ENCODE data around the gene XPR1. TPM values are rescaled to one million over a fixed set of nuclear protein-coding genes. Genes with fewer than 3 reads are reported as not detected.
"Not testable (repeated sequence)": the region's sequence is repeated elsewhere in the genome, so short reads cannot be mapped to it uniquely, and the experiment has no call there.

XPR1 gene
- total RNA-seq, 1 donor from 2014 or later, result 12.0 TPM

DNA sequence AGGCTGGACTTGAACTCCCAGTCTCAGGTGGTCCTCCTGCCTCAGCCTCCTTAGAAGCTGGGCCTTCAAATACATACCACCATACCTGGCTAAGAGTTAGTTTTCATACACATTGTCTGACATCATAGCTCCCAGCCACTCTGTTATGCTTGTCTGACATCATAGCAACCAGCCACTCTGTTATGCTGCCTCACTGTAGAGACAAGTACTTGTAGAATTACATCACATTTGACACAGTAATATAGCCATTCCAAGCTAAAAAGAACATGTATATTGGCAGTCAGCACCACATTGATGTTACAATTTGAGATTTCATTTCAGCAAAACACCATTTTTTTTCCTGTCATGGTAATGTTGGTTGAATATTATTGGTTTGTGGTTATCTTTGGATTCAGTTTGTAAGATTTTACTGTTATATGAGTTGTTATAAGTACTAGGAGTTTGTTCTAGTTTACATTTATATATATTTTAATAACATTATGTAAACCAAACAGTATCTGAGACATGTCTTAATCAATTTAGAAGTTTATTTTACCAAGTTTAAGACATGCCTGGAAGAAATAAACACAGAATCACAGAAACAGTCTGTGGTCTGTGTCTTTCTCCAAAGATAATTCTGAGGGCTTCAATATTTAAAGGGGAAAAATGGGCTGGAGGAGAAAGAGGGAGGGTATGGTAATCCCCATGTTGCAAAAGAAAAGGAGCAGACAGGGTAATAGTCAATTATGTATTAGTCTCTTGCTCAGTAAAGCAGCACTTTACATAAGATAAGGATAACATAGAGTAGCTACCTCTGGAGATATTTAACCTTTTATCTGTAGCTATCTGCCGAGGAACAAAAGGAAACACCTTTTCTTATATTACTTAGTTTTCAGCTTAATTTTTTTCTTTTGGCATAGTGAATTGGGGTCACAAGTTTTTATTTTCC lies 43.0 kb downstream of the XPR1 start:
- H3K4me1 ChIP-seq, result no peaks in the 10 kb centered on the region
- no peak overlapping the region for H3K4me3 ChIP-seq
- no peaks in the 10 kb centered on the region for H3K27me3 ChIP-seq
- no peak overlapping the region for H3K27ac ChIP-seq
- DNase-seq (ENCODE audit: extremely low spot score in 2 of 2), result no peak
- TF ChIP-seq, protein P1, sequence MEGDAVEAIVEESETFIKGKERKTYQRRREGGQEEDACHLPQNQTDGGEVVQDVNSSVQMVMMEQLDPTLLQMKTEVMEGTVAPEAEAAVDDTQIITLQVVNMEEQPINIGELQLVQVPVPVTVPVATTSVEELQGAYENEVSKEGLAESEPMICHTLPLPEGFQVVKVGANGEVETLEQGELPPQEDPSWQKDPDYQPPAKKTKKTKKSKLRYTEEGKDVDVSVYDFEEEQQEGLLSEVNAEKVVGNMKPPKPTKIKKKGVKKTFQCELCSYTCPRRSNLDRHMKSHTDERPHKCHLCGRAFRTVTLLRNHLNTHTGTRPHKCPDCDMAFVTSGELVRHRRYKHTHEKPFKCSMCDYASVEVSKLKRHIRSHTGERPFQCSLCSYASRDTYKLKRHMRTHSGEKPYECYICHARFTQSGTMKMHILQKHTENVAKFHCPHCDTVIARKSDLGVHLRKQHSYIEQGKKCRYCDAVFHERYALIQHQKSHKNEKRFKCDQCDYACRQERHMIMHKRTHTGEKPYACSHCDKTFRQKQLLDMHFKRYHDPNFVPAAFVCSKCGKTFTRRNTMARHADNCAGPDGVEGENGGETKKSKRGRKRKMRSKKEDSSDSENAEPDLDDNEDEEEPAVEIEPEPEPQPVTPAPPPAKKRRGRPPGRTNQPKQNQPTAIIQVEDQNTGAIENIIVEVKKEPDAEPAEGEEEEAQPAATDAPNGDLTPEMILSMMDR (IDR thresholded peaks at IDR 0.05), result no peak
- no peak for TF ChIP-seq POLR2A (IDR thresholded peaks at IDR 0.05)
- intact Hi-C loops (cut with DNase I), result no loop called here
- H3K9me3 ChIP-seq, result peaks cover 9% of the 10 kb centered on the region
- no peaks in the 10 kb centered on the region for H3K36me3 ChIP-seq

DNA sequence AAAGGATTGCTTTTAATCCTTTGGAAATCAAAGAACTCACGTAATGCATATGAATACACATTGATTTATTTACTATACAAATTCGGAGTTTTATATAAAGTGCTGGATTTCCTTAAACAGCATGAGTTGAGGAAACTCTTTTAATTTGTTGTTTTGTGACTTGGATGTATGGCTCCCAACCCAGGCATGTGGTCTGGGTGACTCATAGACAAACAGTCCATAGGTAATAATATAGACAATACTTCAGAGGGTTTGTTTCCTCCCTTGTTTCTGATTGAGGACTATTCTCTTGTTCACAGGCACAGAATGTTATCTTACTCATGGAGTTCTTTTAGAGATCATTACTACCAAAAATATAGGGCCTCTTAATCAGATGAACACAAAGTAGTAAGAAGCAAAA lies 43.8 kb downstream of the XPR1 start:
- TF ChIP-seq POLR2AphosphoS5 (IDR thresholded peaks at IDR 0.05; ENCODE audit: insufficient read depth in 1 of 2, low read depth in 1 of 2), result no peak
- TF ChIP-seq, protein P1 (IDR thresholded peaks at IDR 0.05), result no peak
- TF ChIP-seq POLR2A (IDR thresholded peaks at IDR 0.05), result no peak
- no peaks in the 10 kb centered on the region for H3K36me3 ChIP-seq
- H3K4me1 ChIP-seq, result no peaks in the 10 kb centered on the region
- H3K9me3 ChIP-seq, result peaks cover 6% of the 10 kb centered on the region
- DNase-seq (ENCODE audit: extremely low spot score in 2 of 2), result no peak
- H3K27ac ChIP-seq, result no peak overlapping the region
- intact Hi-C loops (cut with DNase I), result no loop called here
- no peaks in the 10 kb centered on the region for H3K27me3 ChIP-seq
- H3K4me3 ChIP-seq, result no peak overlapping the region

DNA sequence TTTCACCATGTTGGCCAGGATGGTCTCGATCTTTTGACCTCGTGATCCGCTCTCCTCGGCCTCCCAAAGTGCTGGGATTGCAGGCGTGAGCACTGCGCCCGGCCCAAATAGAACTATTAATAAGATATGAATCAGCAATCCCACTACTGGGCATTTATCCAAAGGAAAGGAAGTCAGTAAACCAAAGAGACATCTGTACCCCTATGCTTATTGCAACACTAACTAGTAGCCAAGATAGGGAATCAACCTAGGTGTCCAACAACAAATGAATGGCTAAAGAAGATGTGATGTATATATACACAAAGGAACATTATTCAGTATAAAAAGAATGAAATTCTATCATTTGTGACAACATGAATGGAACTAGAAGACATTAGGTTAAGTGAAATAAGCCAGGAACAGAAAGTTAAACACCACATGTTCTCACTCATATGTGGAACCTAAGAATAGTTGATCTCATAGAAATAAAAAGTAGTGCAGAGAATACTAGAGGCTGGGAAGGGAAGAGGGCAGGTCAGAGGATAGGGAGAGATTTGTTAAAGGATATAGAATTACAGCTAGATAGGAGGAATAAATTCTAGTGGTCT lies 48.8 kb downstream of the XPR1 start:
- H3K4me3 ChIP-seq, result no peak overlapping the region
- H3K27me3 ChIP-seq, result no peaks in the 10 kb centered on the region
- no peak for TF ChIP-seq POLR2AphosphoS5 (IDR thresholded peaks at IDR 0.05; ENCODE audit: insufficient read depth in 1 of 2, low read depth in 1 of 2)
- TF ChIP-seq POLR2A (IDR thresholded peaks at IDR 0.05), result no peak
- TF ChIP-seq, protein P1 (IDR thresholded peaks at IDR 0.05), result no peak
- DNase-seq (ENCODE audit: extremely low spot score in 2 of 2), result no peak
- no peaks in the 10 kb centered on the region for H3K9me3 ChIP-seq
- peaks cover 0 to 7% of the 10 kb centered on the region in 2 donors for H3K36me3 ChIP-seq
- H3K4me1 ChIP-seq, result no peaks in the 10 kb centered on the region
- intact Hi-C loops (cut with DNase I), result no loop called here
- H3K27ac ChIP-seq, result no peak overlapping the region

- intact Hi-C loops (cut with DNase I); H3K4me1 ChIP-seq; H3K9me3 ChIP-seq; DNase-seq (ENCODE audit: extremely low spot score in 2 of 2); H3K36me3 ChIP-seq; H3K27me3 ChIP-seq; H3K4me3 ChIP-seq; H3K27ac ChIP-seq: not testable (repeated sequence)
Measured at GRCh38 chr1:180683117-180683516, 51.3 kb downstream of the XPR1 start.

GRCh38 chr1:180691322-180691913 lies 59.6 kb downstream of the XPR1 start:
- no peak for DNase-seq (ENCODE audit: extremely low spot score in 2 of 2)
- intact Hi-C loops (cut with DNase I), result no loop called here
- no peaks in the 10 kb centered on the region for H3K27me3 ChIP-seq
- TF ChIP-seq POLR2A (IDR thresholded peaks at IDR 0.05) (no peak), POLR2AphosphoS5 (IDR thresholded peaks at IDR 0.05; ENCODE audit: insufficient read depth in 1 of 2, low read depth in 1 of 2) (no peak)
- TF ChIP-seq, protein P1 (IDR thresholded peaks at IDR 0.05), result no peak
- no peak overlapping the region for H3K27ac ChIP-seq
- H3K36me3 ChIP-seq, result no peaks in the 10 kb centered on the region
- no peaks in the 10 kb centered on the region for H3K4me1 ChIP-seq
- no peak overlapping the region for H3K4me3 ChIP-seq
- no peaks in the 10 kb centered on the region for H3K9me3 ChIP-seq
